Activated CD4-positive, alpha-beta T cell treated with anti-CD3 and anti-CD28 coated beads, Interleukin-2, amount 50 U/mL, for 1 hour (primary cell): Measurements from ENCODE around the gene CNOT4.

ENCODE experiments used
- DNase-seq: peaks from one replicate; pipeline ENCODE4 v3.0.0-alpha.2; 2020

Gene CNOT4

GRCh38 chr7:135389971-135390370 lies 119.9 kb downstream of the CNOT4 start:
- no peak for DNase-seq

GRCh38 chr7:135388616-135389015 lies 121.3 kb downstream of the CNOT4 start:
- DNase-seq = no peak

GRCh38 chr7:135386776-135387175 lies 123.1 kb downstream of the CNOT4 start:
- DNase-seq = no peak

GRCh38 chr7:135386181-135386580 lies 123.7 kb downstream of the CNOT4 start:
- DNase-seq = no peak

GRCh38 chr7:135385209-135385608 lies 124.7 kb downstream of the CNOT4 start:
- no peak for DNase-seq

- DNase-seq = no peak
These were observed 126.3 kb downstream of the CNOT4 start for GRCh38 chr7:135383525-135384175.

- DNase-seq = no peak
These were observed 127.7 kb downstream of the CNOT4 start for GRCh38 chr7:135382173-135382572.

GRCh38 chr7:135381369-135381768 lies 128.5 kb downstream of the CNOT4 start:
- no peak for DNase-seq

GRCh38 chr7:135380351-135380750 lies 129.6 kb downstream of the CNOT4 start:
- DNase-seq = no peak

GRCh38 chr7:135377171-135377570 lies 132.7 kb downstream of the CNOT4 start:
- DNase-seq = no peak

- no peak for DNase-seq
These were observed 133.8 kb downstream of the CNOT4 start for GRCh38 chr7:135375908-135376699.

GRCh38 chr7:135374736-135375135 lies 135.2 kb downstream of the CNOT4 start:
- DNase-seq = no peak

GRCh38 chr7:135372222-135372621 lies 137.7 kb downstream of the CNOT4 start:
- DNase-seq = no peak

- no peak for DNase-seq
These were observed 139.2 kb downstream of the CNOT4 start for GRCh38 chr7:135370656-135371055.

GRCh38 chr7:135369405-135369804 lies 140.5 kb downstream of the CNOT4 start:
- no peak for DNase-seq

- DNase-seq = no peak
These were observed 141.3 kb downstream of the CNOT4 start for GRCh38 chr7:135368416-135369186.

- DNase-seq = no peak
These were observed 142.9 kb downstream of the CNOT4 start for GRCh38 chr7:135366843-135367508.

- no peak for DNase-seq
These were observed 144.2 kb downstream of the CNOT4 start for GRCh38 chr7:135365721-135366120.

- no peak for DNase-seq
These were observed 145.7 kb downstream of the CNOT4 start for GRCh38 chr7:135364206-135364605.

GRCh38 chr7:135362871-135363270 lies 147.0 kb downstream of the CNOT4 start:
- DNase-seq = no peak

- no peak for DNase-seq
These were observed 148.1 kb downstream of the CNOT4 start for GRCh38 chr7:135361788-135362187.

GRCh38 chr7:135359615-135360014 lies 150.3 kb downstream of the CNOT4 start:
- no peak for DNase-seq

GRCh38 chr7:135355377-135356048 lies 154.4 kb downstream of the CNOT4 start:
- DNase-seq = no peak
